Osteoblast (primary cell): Measurements from ENCODE around the gene TARBP1. TPM values are rescaled to one million over a fixed set of nuclear protein-coding genes. Genes with fewer than 3 reads are reported as not detected.

ENCODE experiments used
- DNase-seq: peaks from one replicate; pipeline ENCODE4 v3.0.0; 2011; ENCODE audit warnings: low spot score, mixed read lengths; ENCODE audit not compliant: insufficient read length; ENCODE audit errors: missing footprints
- H2AFZ ChIP-seq: 2 replicates; pipeline ENCODE4 v1.6.0; 2011; ENCODE audit warnings: mild to moderate bottlenecking, low read length
- H3K27ac ChIP-seq: 2 replicates; pipeline ENCODE4 v1.5.1; 2011; ENCODE audit warnings: mild to moderate bottlenecking, low read depth, low read length, moderate library complexity
- H3K27me3 ChIP-seq: 2 replicates; pipeline ENCODE4 v1.6.0; 2012; ENCODE audit warnings: mild to moderate bottlenecking, control low read depth, inconsistent platforms, low read length, moderate library complexity; ENCODE audit not compliant: insufficient read depth
- H3K36me3 ChIP-seq: 2 replicates; pipeline ENCODE4 v1.5.1; 2011; ENCODE audit warnings: mild to moderate bottlenecking, low read length, control low read depth, moderate library complexity; ENCODE audit not compliant: insufficient read depth
- H3K4me1 ChIP-seq: 2 replicates; pipeline ENCODE4 v1.5.1; 2011; ENCODE audit warnings: mild to moderate bottlenecking, low read length, control low read depth, moderate library complexity; ENCODE audit not compliant: insufficient read depth
- H3K4me2 ChIP-seq: 2 replicates; pipeline ENCODE4 v1.6.0; 2011; ENCODE audit warnings: mild to moderate bottlenecking, low read length; ENCODE audit not compliant: insufficient read depth
- H3K4me3 ChIP-seq: fragments of 200-600 bp; sonication (generic); 3 replicates; pipeline ENCODE4 v1.5.1; 2012; ENCODE audit warnings: mild to moderate bottlenecking, low read length, inconsistent platforms; ENCODE audit not compliant: insufficient read depth
- H3K79me2 ChIP-seq: 2 replicates; pipeline ENCODE4 v1.6.0; 2012; ENCODE audit warnings: mild to moderate bottlenecking, low read length, control low read depth, inconsistent platforms; ENCODE audit not compliant: insufficient read depth
- H3K9me3 ChIP-seq: 2 replicates; pipeline ENCODE4 v1.5.1; 2011; ENCODE audit warnings: low read depth, low read length, control low read depth
- H4K20me1 ChIP-seq: 2 replicates; pipeline ENCODE4 v1.6.0; 2012; ENCODE audit warnings: mild to moderate bottlenecking, low read length, control low read depth; ENCODE audit not compliant: insufficient read depth
- total RNA-seq: library from RNA; depleted of rRNA; stranded (reverse); fragments of >200 nt; gene quantifications from 2 replicates; pipeline ENCODE4 v1.2.3, GENCODE V29; 2012
- TF ChIP-seq, protein P1 (sequence below): IDR thresholded peaks from 2 replicates; pipeline ENCODE4 v1.5.1; 2011; ENCODE audit warnings: mild to moderate bottlenecking, low read depth, low read length, moderate library complexity; ENCODE audit errors: extremely low read depth

Gene TARBP1
- total RNA-seq, 1 donor: 29.7 TPM

DNA sequence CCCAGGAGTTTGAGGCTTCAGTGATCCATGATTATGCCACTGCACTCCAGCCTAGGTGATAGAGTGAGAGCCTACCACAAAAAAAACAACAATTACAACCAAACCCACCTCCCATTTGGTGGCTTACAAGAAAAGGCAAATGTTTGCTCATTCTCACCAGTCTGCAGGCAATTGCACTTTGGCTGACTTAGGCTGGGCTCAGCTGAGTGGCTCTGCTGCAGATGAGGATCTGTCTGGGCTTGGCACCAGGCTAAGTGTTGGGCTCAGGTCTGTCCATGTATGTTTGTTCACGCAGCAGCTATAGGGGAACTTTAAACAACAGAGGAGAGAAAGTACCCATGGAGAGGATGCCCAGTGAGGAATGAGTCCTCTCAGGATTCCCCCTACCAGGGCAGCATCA, 133.7 kb downstream of the TARBP1 start:
- DNase-seq: no peak
- TF ChIP-seq, protein P1, sequence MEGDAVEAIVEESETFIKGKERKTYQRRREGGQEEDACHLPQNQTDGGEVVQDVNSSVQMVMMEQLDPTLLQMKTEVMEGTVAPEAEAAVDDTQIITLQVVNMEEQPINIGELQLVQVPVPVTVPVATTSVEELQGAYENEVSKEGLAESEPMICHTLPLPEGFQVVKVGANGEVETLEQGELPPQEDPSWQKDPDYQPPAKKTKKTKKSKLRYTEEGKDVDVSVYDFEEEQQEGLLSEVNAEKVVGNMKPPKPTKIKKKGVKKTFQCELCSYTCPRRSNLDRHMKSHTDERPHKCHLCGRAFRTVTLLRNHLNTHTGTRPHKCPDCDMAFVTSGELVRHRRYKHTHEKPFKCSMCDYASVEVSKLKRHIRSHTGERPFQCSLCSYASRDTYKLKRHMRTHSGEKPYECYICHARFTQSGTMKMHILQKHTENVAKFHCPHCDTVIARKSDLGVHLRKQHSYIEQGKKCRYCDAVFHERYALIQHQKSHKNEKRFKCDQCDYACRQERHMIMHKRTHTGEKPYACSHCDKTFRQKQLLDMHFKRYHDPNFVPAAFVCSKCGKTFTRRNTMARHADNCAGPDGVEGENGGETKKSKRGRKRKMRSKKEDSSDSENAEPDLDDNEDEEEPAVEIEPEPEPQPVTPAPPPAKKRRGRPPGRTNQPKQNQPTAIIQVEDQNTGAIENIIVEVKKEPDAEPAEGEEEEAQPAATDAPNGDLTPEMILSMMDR: no peak
- Histone ChIP-seq H3K9me3 (no peaks in the 10 kb centered on the region), H3K4me1 (no peaks in the 10 kb centered on the region), H3K4me3 (no peak overlapping the region), H3K4me2 (no peak overlapping the region), H3K27me3 (no peaks in the 10 kb centered on the region), H3K79me2 (no peaks in the 10 kb centered on the region), H3K27ac (no peak overlapping the region), H4K20me1 (no peaks in the 10 kb centered on the region), H2AFZ (no peak overlapping the region), H3K36me3 (no peaks in the 10 kb centered on the region)

DNA sequence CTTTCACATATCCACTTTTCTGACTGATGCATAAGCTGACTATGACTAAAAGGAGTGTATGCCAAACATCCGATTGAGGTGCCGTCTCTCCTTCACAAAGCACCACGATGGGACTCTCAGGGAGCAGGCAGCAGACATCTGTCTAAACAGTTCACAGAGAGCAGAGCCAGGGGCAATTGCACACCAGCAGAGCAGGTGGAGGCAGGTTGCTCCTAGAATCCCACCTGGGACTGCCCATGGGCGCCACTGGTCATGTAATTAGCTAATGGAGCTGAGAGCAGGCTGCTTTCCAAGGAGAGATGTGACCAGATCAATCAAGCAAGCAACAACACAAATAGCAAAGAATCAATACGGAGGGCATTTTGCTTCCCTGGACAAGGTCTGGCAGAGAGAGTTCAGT, 136.2 kb downstream of the TARBP1 start:
- H3K4me2 ChIP-seq: no peak overlapping the region
- no peak overlapping the region for H3K4me3 ChIP-seq
- no peaks in the 10 kb centered on the region for H3K27me3 ChIP-seq
- no peak for DNase-seq
- no peaks in the 10 kb centered on the region for H3K36me3 ChIP-seq
- H3K27ac ChIP-seq: no peak overlapping the region
- H3K4me1 ChIP-seq: no peaks in the 10 kb centered on the region
- no peaks in the 10 kb centered on the region for H3K79me2 ChIP-seq
- TF ChIP-seq, protein P1: no peak
- no peaks in the 10 kb centered on the region for H4K20me1 ChIP-seq
- no peaks in the 10 kb centered on the region for H3K9me3 ChIP-seq
- H2AFZ ChIP-seq: no peak overlapping the region

Other genes starting within 250 kb of the TARBP1 start
- gene COA6, start 105.7 kb downstream of the TARBP1 start, total RNA-seq: 11.8 and 20.3 TPM in 2 replicates
- gene IRF2BP2, start 131.0 kb upstream of the TARBP1 start, total RNA-seq: 159 and 172 TPM in 2 replicates